Effector memory CD8-positive, alpha-beta T cell (primary cell): ENCODE data around the gene SLC26A3.

Experiments used
- ATAC-seq: fragments of 150-1000 bp; cut with Tn5 transposase; replicated peaks from 2 replicates; pipeline ENCODE4 v1.10.0; 2021; ENCODE audit warnings: mild to moderate bottlenecking, moderate library complexity
- DNase-seq, 3 experiments: peaks; one replicate each; pipeline ENCODE4 v3.0.0; 2021
- H3K27ac Mint-ChIP-seq, 2 donors: one replicate each; pipeline ENCODE4 v1.8.0; 2022; ENCODE audit warnings: mild to moderate bottlenecking in 2 of 2, mixed read lengths in 2 of 2, moderate library complexity in 2 of 2
- H3K27me3 Mint-ChIP-seq, 2 donors: one replicate each; pipeline ENCODE4 v1.8.0; 2022; ENCODE audit warnings: mixed read lengths in 2 of 2
- H3K36me3 Mint-ChIP-seq: one replicate; pipeline ENCODE4 v1.8.0; 2022; ENCODE audit warnings: mild to moderate bottlenecking, moderate library complexity, mixed read lengths; ENCODE audit not compliant: insufficient read depth
- H3K4me1 Mint-ChIP-seq, 2 donors: one replicate each; pipeline ENCODE4 v1.8.0; 2022; ENCODE audit warnings: low read depth in 2 of 2, mixed read lengths in 2 of 2
- H3K4me3 Mint-ChIP-seq, 2 donors: one replicate each; pipeline ENCODE4 v1.8.0; 2022; ENCODE audit warnings: mild to moderate bottlenecking in 2 of 2, mixed read lengths in 2 of 2, moderate library complexity in 2 of 2
- H3K9me3 Mint-ChIP-seq, 2 donors: one replicate each; pipeline ENCODE4 v1.8.0; 2022; ENCODE audit warnings: mixed read lengths in 2 of 2

SLC26A3 gene

DNA sequence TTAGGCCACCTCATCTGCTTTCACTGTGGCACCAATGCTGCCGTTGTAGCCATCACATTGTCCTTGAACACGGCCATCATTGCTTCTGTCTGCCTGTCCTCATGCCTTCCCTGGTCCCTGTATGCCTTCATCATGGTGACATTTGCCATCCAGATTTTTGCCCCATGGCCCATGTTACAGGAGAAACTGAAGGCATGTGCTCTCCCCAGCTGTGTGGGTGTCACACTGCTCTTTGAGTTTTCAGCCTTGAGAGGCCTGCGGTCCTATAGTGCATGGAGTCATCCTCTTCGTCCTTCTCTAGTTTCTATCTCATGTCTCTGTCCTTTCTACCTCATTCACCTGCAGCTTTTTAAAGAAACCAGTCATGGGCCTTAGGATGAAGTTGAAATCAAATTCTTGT, 6.2 kb upstream of the SLC26A3 start:
- Mint-ChIP-seq H3K4me1 (no peaks in the 10 kb centered on the region), H3K9me3 (no peaks in the 10 kb centered on the region), H3K4me3 (no peak overlapping the region), H3K36me3 (no peaks in the 10 kb centered on the region), H3K27ac (no peak overlapping the region), H3K27me3 (no peaks in the 10 kb centered on the region)
- DNase-seq (no peak), ATAC-seq (no peak)

DNA sequence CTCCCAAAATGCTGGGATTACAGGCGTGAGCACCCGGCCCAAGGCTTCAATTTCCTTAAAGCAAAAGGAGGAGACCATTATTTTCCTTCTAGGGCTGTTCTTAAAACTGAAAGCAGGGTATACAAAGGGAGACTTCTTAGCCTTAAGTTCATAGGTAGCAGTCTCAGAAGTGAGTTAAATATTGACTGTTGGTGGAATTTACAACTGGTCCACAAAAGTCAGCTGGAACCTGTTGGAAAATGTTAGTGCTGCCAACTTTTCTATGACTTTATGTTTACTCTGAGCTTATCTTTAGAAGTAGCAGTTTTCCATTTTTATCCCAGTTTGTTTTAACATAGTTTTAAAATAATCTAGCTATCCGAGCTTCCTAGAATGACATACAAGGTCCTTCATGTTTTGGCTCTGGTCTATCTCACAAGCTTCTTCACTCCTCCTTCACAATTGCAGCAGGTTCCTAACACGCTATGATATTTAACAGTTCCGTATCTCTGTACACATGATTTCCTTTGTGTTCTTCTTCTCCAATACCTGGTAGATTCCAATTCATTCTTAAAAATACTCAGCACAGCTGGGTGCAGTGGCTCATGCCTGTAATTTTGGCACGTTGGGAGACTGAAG, 3.3 kb downstream of the SLC26A3 start:
- ATAC-seq (no peak), DNase-seq (no peak)
- no peaks in the 10 kb centered on the region for H3K4me1 Mint-ChIP-seq

DNA sequence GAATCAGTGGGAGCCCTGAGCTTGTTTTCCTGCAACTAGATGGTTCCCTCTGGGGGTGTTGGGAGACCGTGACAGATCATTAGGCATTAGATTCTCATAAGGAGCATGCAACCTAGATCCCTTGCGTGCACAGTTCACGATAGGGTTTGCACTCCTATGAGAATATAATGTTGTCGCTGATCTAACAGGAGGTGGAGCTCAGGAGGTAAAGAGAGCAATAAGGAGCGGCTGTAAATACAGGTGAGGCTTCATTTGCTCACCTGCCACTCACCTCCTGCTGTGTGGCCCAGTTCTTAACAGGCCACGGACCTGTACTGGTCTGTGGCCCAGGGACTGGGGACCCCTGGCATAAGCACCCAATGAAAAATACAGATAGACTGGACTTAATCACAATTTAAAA, 10.7 kb downstream of the SLC26A3 start:
- ATAC-seq (no peak), DNase-seq (no peak)
- H3K36me3 Mint-ChIP-seq, result no peaks in the 10 kb centered on the region
- no peaks in the 10 kb centered on the region for H3K9me3 Mint-ChIP-seq
- no peak overlapping the region for H3K27ac Mint-ChIP-seq
- H3K4me3 Mint-ChIP-seq, result no peak overlapping the region
- H3K4me1 Mint-ChIP-seq, result peaks cover 0 to 3% of the 10 kb centered on the region in 2 donors
- H3K27me3 Mint-ChIP-seq, result peaks cover 14 to 21% of the 10 kb centered on the region in 2 donors

More for the DNA sequence above, 3.3 kb downstream of the SLC26A3 start:
- H3K4me3 Mint-ChIP-seq, result no peak overlapping the region
- H3K9me3 Mint-ChIP-seq, result no peaks in the 10 kb centered on the region
- no peaks in the 10 kb centered on the region for H3K36me3 Mint-ChIP-seq
- H3K27me3 Mint-ChIP-seq, result peaks cover 5 to 7% of the 10 kb centered on the region in 2 donors
- no peak overlapping the region for H3K27ac Mint-ChIP-seq

DNA sequence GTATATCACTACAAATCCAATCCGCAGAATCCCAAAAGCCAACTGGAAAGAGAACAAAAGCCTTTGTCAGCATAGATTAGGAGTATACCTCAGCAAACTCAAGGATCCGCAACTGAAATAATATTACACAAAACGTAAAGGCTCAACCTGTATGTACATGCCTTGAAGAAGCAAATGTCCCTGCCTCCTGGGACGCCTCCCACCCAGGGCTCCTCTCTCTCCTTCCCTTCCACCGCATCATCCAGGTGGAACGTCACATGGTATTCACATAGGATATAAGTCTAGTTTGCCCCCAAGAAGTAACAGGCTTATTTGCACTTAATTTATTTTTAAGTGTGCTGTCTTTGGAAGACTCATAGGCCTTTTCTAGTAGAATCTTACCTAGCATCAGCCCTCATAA, 13.4 kb downstream of the SLC26A3 start:
- Mint-ChIP-seq H3K4me3 (no peak overlapping the region), H3K4me1 (peaks cover 3 to 6% of the 10 kb centered on the region in 2 donors), H3K9me3 (no peaks in the 10 kb centered on the region), H3K27ac (peak overlapping the region in 1 of 2 donors; percentile 35), H3K27me3 (peaks cover 16 to 21% of the 10 kb centered on the region in 2 donors), H3K36me3 (no peaks in the 10 kb centered on the region)
- ATAC-seq, result no peak
- no peak for DNase-seq

DNA sequence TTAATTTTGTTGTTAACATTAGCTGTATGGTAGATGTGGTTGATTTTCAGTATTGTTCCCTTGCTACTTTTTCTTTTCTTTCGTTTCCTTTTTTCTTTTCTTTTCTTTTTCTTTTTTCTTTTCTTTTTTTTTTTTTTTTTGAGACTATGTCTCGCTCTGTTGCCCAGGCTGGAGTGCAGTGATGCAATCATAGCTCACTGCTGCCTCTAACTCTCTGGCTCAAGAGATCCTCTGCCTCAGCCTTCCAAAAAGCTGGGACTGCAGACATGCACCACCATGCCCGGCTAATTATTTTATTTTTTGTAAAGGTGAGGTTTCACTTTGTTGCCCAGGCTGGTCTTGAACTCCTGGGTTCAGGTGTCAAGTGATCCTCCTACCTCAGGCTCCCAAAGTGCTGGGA, 14.4 kb downstream of the SLC26A3 start:
- Mint-ChIP-seq H3K4me3 (no peak overlapping the region), H3K27ac (no peak overlapping the region)

DNA sequence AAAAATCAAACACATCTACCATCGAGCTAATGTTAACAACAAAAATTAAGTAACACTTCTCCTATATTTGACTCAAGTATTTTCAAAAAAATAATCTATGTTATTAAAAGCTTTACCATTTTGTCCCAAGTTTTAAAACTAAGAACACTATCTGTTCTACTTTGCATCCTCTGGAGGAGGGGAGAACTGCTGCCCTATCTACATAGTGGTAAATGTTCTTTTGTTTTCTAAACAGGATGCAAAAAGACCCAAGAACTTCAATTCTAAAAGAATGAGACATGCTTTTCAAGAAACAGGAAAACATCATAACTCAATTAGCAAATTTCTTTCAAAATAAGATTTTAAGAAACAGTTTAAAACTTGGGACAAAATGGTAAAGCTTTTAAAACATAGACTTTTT, 14.8 kb downstream of the SLC26A3 start:
- Mint-ChIP-seq H3K27ac (no peak overlapping the region), H3K9me3 (no peaks in the 10 kb centered on the region), H3K4me1 (peaks cover 3 to 6% of the 10 kb centered on the region in 2 donors), H3K4me3 (no peak overlapping the region), H3K36me3 (no peaks in the 10 kb centered on the region), H3K27me3 (peaks cover 16 to 21% of the 10 kb centered on the region in 2 donors)
- DNase-seq (no peak), ATAC-seq (no peak)

More for the DNA sequence above, 14.4 kb downstream of the SLC26A3 start:
- Mint-ChIP-seq H3K36me3 (no peaks in the 10 kb centered on the region), H3K9me3 (no peaks in the 10 kb centered on the region), H3K27me3 (peaks cover 16 to 21% of the 10 kb centered on the region in 2 donors), H3K4me1 (peaks cover 3 to 6% of the 10 kb centered on the region in 2 donors)
- ATAC-seq, result no peak
- no peak for DNase-seq

DNA sequence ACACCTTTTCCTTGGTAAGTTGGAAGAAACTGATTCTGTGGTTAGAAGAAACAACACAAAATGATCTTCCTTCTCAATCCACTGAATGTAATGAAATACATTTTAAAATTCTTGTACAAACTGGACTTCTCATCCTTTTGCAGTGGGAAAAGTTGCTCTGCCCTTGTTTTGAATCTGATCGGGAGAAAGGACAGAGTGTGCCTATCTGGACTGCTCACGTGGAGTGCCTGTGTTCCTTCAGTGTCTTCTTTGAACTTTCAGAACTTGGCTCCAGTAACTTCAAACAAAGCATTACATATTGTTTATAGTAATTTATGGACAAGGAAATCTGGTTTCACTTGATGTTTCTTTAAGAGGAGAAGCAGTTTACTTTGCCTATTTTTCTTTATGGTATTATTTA, 17.1 kb downstream of the SLC26A3 start:
- no peak for ATAC-seq
- no peak overlapping the region for H3K4me3 Mint-ChIP-seq
- DNase-seq, result no peak
- no peak overlapping the region for H3K27ac Mint-ChIP-seq
- H3K4me1 Mint-ChIP-seq, result peaks cover 3 to 6% of the 10 kb centered on the region in 2 donors
- H3K36me3 Mint-ChIP-seq, result no peaks in the 10 kb centered on the region
- H3K27me3 Mint-ChIP-seq, result peaks cover 15 to 17% of the 10 kb centered on the region in 2 donors
- no peaks in the 10 kb centered on the region for H3K9me3 Mint-ChIP-seq

DNA sequence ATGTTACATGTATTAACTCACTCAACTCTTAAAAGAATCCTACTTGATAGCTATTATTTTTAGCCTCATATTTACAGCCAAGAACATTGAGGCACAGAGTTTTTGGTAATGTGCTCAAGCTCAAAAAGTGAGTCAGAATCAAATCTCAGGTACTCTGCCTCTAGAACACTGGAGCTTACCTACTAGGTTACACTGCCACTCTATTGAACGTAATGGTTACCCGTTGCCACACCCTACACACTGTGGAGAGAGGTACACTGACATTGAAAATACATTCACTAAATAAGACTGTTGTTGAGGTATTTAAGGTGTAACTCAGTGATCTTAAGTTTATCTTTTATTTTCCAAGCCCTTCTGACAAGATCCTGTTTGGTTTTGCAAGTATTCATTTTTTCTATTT, 17.9 kb downstream of the SLC26A3 start:
- Mint-ChIP-seq H3K36me3 (no peaks in the 10 kb centered on the region), H3K27me3 (peaks cover 7 to 9% of the 10 kb centered on the region in 2 donors), H3K27ac (no peak overlapping the region), H3K4me3 (no peak overlapping the region), H3K4me1 (peaks cover 3 to 5% of the 10 kb centered on the region in 2 donors), H3K9me3 (no peaks in the 10 kb centered on the region)
- no peak for ATAC-seq
- DNase-seq, result no peak

DNA sequence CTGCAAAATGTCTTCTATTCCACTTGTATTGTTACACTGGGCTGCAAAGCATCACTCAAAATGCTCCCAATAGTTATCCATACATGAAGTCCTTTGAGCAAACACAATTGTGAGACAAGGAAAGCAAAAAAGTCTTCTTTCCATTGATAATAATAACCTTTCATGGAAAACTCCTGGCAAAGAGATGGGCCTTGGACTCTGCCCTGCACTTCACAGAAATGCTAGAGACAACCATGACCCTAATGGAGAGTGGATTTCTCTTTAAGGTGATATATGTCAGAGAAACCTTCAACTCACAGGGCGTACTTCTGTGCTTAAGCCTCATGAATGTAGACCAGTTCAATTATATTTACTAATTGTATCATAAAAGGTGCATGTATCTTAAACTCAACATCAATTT, 19.4 kb downstream of the SLC26A3 start:
- Mint-ChIP-seq H3K36me3 (no peaks in the 10 kb centered on the region), H3K27ac (no peak overlapping the region), H3K4me3 (no peak overlapping the region), H3K4me1 (peaks cover 3% of the 10 kb centered on the region in 2 donors), H3K27me3 (peaks cover 0 to 7% of the 10 kb centered on the region in 2 donors), H3K9me3 (no peaks in the 10 kb centered on the region)
- ATAC-seq (no peak), DNase-seq (no peak)

DNA sequence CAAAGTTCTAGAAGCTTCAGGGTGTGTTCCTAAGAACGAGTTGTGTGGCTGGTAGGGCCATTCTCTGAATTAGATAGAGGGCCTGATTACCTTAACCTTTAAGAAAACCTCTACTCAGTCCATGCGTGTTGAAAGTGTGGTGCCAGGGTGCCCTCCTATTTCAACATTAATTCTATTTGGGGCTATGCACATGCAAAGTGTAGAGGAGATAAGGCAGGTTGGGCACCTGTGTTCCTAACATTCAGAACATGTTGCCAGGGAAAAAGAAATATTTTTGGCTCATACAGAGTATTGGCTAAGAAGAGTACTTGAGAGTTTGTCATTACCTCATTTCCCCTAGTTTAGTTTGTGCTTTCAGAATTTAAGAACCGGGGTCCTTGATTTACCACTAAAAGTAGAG, 20.6 kb downstream of the SLC26A3 start:
- Mint-ChIP-seq H3K27ac (no peak overlapping the region), H3K27me3 (peaks cover 0 to 7% of the 10 kb centered on the region in 2 donors), H3K4me3 (no peak overlapping the region), H3K4me1 (peaks cover 3% of the 10 kb centered on the region in 2 donors), H3K36me3 (no peaks in the 10 kb centered on the region), H3K9me3 (no peaks in the 10 kb centered on the region)
- ATAC-seq, result no peak
- DNase-seq, result no peak

DNA sequence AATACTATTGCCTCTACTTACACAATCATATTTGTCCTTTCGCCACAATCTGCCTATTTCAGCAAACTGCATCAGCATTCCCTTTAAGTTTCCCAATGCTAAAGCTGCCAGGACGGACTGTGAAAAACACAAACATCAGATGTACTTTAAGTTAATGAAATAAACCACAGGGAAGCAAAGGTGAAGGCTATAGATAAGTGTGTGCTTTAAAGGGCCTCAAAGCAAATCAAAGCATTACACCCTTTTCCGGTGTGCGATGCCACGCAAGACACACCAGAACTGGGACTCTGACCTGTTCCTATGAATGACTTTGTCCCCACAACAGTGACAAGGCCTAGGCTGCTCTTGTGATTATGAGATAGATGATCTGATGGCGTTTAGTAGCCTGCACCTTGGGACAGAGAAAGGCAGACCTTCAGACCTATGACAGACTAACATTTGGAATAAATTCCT, 23.4 kb downstream of the SLC26A3 start:
- no peaks in the 10 kb centered on the region for H3K36me3 Mint-ChIP-seq
- H3K9me3 Mint-ChIP-seq, result no peaks in the 10 kb centered on the region
- no peaks in the 10 kb centered on the region for H3K4me1 Mint-ChIP-seq
- H3K27ac Mint-ChIP-seq, result no peak overlapping the region
- H3K27me3 Mint-ChIP-seq, result no peaks in the 10 kb centered on the region
- no peak overlapping the region for H3K4me3 Mint-ChIP-seq
- ATAC-seq (no peak), DNase-seq (no peak)

DNA sequence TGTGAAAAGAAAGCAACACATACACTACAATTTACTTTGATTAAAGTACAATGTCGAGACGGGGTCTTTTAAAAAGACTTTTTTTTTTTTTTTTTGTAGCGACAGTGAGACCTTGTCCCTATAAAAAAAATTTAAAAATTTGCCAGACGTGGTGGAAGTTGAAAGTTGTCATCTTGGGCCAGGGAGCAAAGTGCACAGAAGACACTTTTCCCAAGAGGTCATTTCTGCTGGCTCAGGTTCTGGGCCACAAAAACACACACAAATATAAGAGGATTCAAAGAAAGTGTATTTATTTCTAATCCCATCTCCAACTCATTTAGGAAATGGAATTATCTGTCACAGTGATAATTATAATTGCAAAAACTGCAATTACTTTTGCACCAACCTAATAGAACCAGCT, 24.7 kb downstream of the SLC26A3 start:
- Mint-ChIP-seq H3K9me3 (no peaks in the 10 kb centered on the region), H3K4me3 (no peak overlapping the region), H3K36me3 (no peaks in the 10 kb centered on the region), H3K27ac (no peak overlapping the region), H3K4me1 (no peaks in the 10 kb centered on the region), H3K27me3 (no peaks in the 10 kb centered on the region)
- DNase-seq (no peak), ATAC-seq (no peak)

DNA sequence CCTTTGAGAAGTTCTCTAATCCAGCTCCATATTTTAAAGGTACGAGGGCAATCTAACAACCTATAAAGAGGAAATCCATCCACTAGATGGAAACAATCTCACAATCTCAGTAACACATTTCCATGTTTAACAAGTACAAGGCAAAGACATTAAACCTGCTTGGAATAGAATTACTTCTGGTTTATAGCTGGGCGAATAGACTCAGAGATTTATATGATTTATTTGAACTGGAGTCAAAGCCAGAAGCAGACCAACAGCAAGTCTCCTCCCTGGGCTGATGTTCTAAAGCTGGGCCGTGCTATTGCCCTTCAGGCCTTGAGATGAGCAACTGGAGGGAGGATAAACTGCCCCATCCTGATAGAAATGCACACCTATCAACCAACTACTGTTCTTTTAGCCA, 25.3 kb downstream of the SLC26A3 start:
- Mint-ChIP-seq H3K36me3 (no peaks in the 10 kb centered on the region), H3K27ac (no peak overlapping the region), H3K4me1 (no peaks in the 10 kb centered on the region), H3K4me3 (no peak overlapping the region), H3K27me3 (no peaks in the 10 kb centered on the region), H3K9me3 (no peaks in the 10 kb centered on the region)
- no peak for DNase-seq
- ATAC-seq, result no peak

DNA sequence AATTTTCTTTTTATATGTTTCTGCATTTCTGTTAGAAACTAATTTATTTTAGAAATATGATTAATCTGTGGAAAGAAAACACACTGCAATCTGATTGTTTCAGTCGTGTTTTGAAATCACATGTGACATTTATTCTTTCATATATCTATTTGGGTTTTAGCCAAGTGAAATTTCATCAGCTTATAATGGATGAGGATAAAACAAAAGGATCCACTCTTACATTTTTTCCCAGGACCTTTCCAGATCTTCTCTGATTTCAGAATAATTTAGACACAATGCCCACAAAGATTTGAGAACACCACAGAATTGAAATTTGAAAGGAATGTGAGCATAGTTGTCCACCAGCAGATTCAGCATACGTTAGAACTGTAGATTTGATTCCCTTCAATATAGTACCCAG, 30.0 kb downstream of the SLC26A3 start:
- peaks cover 0 to 4% of the 10 kb centered on the region in 2 donors for H3K4me1 Mint-ChIP-seq
- no peak overlapping the region for H3K27ac Mint-ChIP-seq
- H3K36me3 Mint-ChIP-seq, result peaks cover 3% of the 10 kb centered on the region
- H3K4me3 Mint-ChIP-seq, result no peak overlapping the region
- H3K27me3 Mint-ChIP-seq, result no peaks in the 10 kb centered on the region
- ATAC-seq (no peak), DNase-seq (no peak)
- no peaks in the 10 kb centered on the region for H3K9me3 Mint-ChIP-seq
